ENCODE results near the gene STX19.

Gene STX19

DNA sequence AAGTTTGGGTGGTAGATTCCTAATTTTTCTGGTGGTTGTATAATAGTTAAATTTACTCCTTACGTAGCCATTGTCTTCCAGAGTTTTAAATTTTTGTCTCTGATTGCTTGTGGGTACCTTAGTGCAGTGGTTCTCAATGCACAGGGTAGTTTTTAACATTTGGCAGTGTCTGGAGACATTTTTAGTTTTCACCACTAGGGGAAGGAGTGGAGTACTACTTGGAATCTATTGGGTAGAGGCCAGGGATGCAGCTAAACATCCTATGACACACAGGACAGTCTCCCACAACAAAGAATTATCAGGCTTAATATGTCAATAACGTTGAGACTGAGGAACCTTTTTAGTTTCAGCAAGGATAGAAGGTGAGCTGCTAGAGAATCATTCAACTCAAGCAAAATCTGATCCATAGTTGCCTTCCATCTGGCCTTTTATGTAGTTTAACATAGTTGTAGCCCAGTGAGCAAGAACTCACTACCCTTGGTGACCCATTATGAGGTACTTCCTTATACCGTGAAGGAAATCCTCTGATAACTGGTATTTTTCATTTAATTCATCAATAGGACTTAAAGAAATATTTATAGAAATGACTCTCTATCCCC, 8.6 kb upstream of the STX19 start:
- DNase-seq (ENCODE audit: low read depth): no peak

DNA sequence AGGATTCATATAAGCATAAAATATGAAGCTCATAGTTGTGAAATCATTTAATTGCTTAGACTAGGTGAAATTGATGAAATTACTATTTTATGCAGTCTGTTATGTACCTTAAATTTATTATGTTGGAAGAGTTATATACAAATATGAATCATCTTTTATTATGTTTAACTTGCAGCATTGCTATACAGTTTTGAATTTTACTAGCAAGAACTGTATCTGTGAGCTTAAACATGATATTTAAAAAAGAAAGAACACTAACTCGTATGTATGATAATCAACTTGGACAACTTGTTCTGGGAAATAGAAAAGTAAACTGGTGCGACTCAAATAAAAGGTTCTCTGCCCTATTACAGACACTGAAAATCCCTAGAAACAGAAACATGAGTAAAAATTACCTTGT, 1.8 kb downstream of the STX19 start:
- no peak for DNase-seq (ENCODE audit: low read depth)

DNA sequence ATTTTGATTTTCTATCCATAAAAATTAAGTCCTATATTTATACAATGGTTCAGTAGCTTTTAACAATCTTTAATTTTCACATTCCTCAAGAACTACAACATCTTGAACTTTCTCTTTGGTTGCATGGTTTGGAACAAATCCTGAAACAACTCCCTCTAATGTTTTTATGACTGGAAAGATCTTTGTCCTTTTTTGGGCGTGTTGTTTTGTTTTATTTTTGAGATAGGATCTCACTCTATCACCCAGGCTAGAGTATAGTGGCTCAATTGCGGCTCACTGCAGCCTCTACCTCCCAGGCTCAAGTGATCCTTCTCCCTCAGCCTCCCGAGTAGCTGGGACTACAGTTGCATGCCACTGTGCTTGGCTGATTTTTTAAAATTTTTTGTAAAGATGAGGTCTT, 4.0 kb downstream of the STX19 start:
- no peak for DNase-seq (ENCODE audit: low read depth)

DNA sequence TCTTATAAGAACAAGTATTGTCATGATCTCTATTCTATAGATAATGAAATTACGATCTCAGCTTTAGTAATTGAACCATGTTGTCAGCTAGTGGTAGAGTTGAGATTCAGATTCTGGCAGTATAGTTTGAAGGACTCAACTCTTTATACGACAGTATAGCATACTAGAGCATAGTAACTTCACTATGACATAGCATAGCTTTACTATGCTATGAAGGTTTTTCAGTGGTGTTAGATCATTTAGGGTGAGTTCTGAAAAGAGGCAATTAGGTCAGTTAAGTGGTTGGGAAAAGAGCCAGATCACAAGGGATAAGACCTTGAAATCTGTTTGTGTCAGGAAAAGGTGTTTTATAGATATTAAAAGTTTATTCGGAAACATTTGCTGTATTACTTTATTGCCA, 8.1 kb downstream of the STX19 start:
- DNase-seq (ENCODE audit: low read depth): no peak

DNA sequence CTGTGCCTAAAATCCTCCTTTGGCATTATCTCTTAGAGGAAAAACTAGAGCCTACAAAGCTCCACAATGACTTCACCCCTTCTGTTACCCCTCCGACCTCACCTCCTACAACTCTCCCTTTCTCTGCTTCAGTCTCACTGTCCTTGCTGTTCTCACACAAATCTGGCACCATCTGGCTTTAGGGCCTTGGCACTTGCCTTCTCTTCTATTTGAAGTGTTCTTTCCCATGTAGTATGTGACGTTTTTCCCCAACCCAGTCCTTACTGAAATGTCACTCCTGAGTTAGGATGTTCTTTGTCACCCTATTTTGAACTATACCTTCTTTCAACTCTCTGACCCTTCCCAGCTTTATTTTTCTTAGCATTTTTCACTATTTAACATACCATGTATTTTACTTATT, 8.7 kb downstream of the STX19 start:
- DNase-seq (ENCODE audit: low read depth): no peak

DNA sequence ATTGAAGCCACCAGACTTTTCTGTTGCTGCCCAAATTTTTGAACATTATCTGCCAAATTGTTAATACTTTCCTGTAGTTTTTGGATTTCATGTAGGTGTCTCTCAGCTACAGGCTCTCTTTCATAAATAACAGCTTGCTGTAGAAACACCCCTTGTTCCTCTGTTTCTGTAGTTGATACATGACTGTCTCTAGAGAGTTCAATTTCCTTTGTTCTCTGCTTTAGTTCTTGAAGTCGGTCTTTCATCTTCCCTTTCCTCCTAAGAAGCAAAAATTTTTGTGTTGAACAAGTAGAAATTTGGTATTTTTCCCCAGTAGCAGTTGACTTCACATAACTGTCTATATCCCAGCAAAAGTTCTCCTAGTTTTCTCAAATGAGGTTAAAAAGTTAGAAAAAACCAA, 13.4 kb downstream of the STX19 start:
- DNase-seq (ENCODE audit: low read depth): no peak

DNA sequence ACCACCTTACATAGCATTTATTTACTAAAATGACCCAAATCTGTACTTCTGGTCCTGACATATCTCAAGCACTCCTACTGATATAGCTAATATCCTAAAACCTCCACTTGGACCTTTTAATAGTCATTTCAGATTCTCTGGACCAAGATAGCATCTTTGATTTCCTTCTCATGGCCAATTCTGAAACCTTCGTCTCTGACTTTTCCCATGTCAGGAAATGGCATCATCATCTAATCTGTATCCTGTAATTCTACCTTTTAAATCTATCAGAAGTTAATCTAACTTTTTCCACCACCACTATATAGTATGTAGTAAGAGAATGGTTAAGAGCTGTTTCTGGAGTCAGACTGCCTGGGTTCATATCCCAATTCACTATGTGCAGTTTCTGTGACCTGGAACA, 16.2 kb downstream of the STX19 start:
- DNase-seq (ENCODE audit: low read depth): no peak

DNA sequence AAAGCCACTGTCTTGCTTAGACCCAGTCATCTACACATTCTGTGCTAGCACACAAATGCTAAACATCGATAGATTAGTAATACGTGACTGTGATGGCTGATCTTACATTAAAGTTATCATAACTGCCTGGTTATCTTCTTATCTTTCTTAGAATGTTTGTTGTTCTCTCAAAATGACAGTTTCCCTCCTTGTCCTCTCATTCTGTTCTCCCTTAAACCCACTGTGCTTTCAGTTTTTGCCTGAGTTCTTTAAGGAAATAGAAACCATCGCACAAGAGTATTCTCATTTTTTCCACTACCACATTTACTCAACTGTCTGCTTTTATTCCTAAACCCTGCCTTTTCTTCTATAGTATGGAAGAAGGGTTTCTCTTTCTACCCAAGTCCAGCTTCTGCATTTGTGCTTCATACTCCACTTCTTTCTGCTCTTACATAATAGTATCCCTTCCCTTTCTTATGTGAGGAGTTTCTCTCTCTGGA, 17.1 kb downstream of the STX19 start:
- no peak for DNase-seq (ENCODE audit: low read depth)

DNA sequence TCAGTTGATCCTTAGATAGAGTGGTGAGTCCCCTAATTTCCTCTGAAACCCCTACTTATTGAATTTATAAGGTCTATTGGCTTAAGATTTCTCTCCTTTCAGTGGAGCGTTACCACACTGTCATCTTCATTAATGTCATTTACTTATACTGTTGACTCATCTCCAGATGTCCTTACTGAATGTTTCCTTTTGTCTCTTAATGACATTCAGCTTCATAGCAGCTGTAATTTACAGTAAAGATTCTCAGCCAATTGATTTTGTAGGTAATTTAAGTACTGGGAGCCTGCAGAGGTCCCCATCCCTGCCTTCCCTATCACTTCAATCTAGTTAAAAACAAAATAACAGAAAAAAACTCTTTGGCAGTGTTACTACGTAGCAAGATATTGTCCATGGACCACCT, 18.8 kb downstream of the STX19 start:
- DNase-seq (ENCODE audit: low read depth): no peak

DNA sequence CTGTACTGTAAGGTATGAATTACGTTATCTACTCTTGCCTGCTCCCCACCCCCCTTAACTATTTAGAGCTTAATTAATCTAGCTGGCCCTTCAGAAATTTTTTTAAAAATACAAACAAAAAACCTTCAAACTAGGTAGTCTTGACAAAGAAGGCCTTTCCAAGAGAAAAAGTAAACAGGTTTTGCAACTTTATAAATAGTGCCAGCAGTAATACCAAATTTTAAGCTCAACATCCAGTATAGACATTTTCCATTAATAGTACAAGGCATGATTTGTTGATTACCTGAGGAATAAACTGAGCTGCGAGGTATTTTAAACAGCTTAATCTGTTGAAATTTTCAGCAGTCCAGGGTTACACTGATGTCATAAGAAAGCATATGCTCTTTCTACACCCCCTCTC, 20.1 kb downstream of the STX19 start:
- no peak for DNase-seq (ENCODE audit: low read depth)

DNA sequence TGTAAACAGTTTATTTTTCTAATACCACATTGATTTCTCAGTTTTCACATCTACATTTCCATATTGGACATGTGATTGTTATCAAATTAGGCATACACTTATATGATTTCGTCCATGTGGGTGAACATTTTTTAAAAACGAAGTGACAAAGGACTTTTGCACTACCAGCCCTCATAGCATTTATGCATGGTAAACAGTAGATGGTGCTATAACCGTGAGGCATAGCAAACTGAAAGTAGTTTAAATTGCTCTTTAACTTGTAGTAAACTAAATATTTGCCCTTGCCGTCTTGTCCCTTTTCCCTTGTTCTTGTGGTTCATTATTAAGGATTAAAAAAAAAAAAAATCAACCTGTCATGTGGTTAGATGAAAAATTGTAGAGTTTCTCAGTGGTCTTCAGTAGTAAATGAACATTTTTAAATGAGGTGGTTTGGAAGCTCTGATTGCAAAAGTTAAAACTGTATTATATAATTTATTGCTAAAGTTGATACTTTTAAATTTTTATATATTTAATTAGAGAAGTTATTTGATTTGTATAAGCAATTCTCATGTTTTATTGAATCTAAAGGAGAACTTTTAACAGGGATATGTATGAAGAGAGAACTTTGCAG, 24.0 kb downstream of the STX19 start:
- no peak for DNase-seq (ENCODE audit: low read depth)

DNA sequence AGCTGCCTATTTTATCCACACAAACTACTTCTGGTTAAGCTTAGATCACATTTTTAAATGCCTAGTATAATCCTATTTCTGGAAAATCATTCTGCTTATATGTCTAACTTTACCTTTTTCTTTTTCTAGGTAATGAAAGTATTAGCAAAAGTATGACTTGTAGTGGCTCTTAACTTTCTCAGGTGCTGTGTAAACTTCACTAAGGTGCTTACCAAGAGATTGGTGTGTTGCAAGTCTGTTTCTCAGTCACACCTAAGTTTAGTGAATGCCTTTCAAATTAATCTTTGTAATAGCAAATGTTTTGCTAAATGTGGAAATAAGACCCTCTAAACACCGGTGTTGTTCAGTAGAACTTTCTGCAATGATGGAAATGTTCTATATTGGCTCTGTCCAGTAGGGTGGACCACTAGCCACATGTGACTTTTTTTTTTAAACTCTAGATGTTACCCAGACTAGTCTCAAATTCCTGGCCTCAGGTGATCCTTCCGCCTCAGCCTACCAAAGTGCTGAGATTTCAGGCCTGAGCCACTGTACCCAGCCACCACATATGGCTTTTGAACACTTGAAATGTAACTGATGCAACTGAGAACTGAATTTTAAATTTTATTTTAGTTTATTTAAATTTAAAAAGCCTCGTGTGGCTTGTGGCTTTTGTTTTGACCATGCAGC, 26.4 kb downstream of the STX19 start:
- DNase-seq (ENCODE audit: low read depth): no peak

DNA sequence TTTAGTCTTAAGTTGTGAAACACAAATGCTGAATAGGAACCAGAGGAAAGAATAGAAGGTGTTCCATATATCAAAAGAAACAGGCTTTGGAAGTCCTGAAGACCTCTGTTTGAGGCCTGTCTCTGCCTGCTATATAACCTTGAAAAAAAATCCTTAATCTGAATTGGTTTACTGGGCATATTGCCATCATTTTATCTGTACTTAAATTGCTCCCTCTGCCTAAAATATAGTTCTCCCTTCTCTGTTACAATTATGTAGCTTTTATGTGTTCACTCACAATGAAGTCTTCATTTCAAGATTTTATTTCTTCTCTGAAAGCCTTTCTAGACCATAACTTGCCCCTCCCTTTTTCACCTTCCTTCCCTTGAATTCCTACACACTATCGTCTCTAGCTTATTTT, 27.2 kb downstream of the STX19 start:
- no peak for DNase-seq (ENCODE audit: low read depth)

DNA sequence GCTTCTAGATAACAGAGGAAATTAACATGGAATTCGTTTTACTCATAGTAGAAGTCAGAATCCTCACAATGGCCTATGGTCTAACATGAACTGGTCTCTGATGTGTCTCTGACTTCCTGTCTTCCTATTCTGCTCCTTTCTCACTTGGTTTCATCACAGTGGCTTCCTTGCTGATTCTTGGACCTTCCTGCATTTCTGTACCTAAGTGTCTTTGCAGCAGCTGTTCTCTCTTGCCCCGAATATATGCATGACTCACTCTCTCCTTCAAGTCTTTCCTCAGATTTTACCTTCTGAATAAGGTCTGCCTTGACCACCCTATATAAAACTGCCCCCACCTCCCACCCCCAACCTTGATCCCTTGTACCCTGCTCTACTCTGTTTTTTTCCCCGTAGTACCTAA, 34.3 kb downstream of the STX19 start:
- no peak for DNase-seq (ENCODE audit: low read depth)

DNA sequence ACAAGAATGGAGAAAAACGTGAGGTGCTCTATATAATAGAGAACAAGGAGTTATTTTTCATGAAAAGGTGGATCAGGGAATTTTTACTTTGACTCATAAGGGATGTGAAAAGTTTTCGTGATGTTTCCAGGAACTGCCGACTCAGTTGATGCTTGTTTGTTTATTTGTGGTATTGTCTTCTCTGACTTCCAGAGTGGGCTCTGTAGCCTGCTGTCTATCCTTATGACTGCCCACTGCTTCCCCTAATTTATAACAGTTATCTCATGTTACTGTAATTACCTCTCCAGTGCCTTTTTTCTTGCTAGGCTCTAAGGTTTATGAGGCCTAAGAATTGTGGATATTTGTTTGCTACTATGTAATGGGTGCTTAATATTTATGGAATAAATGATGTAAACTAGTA, 36.2 kb downstream of the STX19 start:
- no peak for DNase-seq (ENCODE audit: low read depth)

DNA sequence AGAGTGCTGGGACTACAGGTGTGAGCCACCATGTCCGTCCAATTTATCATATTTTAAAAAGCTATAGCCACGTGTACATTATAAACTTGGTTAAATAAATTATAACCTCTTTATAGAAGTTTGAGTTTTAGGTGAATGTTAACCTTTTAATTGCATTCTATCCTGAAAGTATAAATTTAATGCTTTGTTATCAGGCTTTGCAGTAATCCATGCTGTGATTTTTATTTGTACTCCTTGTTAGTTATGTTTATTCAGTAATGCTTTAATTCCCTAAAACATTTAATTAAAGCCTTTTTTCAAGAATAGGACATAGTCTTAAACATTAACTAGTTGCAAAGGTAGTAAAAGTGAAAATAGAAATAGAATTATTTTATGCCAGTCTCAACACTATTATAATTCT, 36.8 kb downstream of the STX19 start:
- DNase-seq (ENCODE audit: low read depth): no peak

DNA sequence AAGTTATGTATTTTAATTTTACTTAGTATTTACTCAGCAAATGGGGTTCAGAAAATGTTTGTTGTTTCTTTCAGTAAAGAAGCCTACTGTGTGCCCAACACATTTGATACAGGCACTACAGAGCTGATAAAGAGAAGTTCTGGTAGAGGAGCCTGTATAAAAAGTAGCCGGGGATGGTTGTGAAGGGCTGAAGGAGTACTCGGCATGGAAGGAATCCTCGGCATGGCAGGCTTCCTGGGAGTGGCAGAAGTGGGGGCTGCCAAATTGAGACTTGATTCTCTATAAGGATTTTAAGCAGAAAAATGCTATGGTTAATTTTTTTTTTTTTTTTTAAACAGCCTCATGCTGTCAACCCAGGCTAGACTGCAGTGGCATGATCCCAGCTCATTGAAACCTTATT, 39.2 kb downstream of the STX19 start:
- DNase-seq (ENCODE audit: low read depth): no peak

DNA sequence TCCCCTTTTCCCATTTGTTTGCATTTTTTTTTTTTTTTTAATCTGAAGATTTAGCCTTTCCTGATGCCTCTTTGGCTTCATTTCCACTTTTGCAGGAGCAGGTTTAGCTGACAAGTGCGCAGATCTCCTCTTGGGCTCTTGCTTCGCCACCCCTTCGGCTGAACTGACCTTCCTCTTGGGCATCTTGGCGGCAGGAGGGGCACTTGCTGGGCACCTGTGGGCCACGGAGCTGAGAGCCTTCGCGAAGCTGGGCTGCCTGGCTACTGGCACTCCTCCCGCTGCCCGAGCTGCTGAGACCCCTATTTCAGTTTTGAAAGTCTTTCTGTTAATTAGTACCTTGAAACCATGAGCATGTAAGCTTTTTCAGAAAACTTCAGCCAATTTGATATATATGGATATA, 39.6 kb downstream of the STX19 start:
- no peak for DNase-seq (ENCODE audit: low read depth)

DNA sequence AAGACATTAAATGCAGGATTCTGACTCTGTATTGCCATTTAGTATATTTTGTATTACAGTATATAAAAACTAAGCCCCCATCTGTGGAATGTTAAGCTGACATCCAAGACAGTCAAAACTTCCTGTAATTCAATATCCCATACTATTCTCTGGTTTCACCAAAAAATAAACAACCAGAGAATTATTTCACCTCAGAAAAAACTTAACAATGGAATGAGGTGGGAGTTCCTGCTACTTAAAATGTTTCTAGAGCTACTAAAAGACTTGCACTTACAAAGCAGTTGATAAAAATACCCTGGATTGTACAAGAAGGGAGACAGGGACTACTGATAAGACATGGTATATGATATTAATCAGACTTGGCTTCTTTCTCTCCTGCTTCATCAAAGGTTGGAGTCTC, 40.1 kb downstream of the STX19 start:
- DNase-seq (ENCODE audit: low read depth): no peak

DNA sequence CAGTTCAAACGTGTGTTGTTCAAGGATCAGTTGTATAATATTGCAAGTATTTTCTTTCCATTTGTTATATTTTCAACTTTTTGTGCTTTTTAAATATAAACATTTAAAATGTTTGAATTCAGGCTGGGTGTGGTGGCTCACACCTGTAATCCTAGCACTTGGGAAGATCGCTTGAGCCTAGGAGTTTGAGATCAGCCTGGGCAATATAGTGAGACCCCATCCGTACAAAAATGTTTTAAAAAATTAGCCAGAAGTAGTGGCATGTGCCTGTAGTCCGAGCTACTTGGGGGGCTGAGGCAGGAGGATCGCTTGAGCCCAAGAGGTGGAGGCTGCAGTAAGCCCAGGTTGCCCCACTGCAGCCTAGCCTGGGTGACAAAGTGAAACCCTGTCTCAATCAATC, 43.8 kb downstream of the STX19 start:
- DNase-seq (ENCODE audit: low read depth): no peak

DNA sequence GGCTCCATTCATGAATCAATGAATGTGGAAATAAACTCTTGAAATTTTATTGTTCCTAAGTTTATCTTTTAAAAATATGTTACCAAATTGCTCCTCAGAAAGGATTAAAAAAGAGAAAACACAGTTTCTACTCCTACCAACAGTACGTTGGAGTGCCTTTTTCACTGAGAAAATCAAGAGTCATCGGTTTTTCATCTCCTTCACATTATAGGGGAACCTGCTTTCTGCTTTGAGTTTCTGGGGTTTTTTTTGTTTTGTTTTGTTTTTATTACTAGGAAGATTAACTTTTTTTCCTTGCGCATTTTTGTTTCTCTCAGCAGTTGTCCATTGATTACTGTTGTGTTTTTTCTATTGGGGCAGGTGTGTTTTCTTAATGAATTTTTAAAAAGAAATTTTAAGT, 45.0 kb downstream of the STX19 start:
- DNase-seq (ENCODE audit: low read depth): no peak

DNA sequence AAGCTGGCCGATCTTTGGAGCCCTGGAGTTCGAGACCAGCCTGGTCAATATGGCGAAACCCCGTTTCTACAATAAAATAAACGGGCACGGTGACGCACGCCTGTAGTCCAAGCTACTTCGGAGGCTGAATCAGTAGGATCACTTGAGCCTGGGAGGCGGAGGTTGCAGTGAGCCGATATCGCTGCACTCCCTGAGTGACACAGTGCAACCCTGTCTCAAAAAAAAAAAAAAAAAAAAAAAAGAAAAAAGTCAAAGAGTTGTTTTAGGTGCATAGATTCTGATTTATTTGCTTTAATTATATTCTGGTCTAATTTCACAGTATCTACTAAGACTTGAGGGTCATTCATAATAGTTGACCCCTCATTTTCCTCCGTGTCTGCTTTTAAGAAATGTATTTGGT, 46.7 kb downstream of the STX19 start:
- no peak for DNase-seq (ENCODE audit: low read depth)

DNA sequence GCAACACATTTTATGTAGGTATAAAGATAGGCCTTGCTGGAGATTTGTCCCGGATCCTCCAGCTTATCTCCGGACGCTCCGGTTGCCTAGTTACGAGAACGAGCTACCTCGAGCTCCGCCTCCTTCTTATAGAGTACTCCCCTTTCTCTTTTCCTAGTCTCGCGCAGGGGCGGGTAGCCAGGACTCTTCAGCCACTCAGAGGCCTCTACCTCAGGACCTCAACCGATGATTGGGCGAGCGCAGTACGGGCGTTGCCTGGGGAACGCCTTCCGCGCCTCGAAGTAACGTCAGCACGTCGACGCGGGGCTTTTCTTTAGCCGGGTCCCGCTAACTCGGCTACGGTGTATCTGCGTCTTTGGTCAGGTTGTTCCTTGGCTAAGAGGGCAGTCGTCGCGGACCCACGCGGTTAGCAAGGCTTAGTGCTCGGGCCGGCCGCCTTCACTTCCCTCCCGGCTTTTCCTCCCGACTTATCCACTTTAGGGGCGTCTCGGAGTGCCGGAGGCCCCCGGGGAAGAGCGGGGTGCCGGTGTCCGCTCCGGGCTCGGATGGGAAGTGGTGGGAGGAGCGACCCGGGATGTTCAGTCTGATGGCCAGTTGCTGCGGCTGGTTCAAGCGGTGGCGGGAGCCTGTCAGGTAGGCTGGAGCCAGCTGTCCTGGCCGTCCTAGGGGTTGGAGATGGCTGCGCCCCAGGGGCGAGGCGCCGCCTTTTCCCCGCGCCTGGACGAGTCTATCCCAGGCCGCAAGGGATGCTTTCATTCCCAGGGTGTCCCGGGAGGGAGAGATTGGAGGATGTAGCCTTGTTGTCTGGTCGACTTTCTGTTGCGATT, 48.3 kb downstream of the STX19 start, which contains the start of gene ARL13B:
Gene ARL13B, plus strand, starts transcription at position 306 of the 827 bp plus-strand sequence. Its CDS starts 269 bp downstream, at position 575.
- peak; percentile 81 for DNase-seq (ENCODE audit: low read depth)
